ENCODE results near the gene ADGRL3.
"Not testable (repeated sequence)": the region's sequence is repeated elsewhere in the genome, so short reads cannot be mapped to it uniquely, and the experiment has no call there.

Gene ADGRL3

GRCh38 chr4:61336488-61336887 lies 136.4 kb downstream of the ADGRL3 start:
- in situ Hi-C loops (cut with MboI; ENCODE audit: low pct_unique_long_range_greater_than_20kb, low sequenced_read_pairs, unreplicated experiment): no loop called here
- TF ChIP-seq CTCF (IDR thresholded peaks at IDR 0.05; ENCODE audit: extremely low read depth, insufficient read depth, missing control alignments): no peak
- no peak for DNase-seq (ENCODE audit: low spot score)

GRCh38 chr4:61336916-61337315 lies 136.8 kb downstream of the ADGRL3 start:
- in situ Hi-C loops (cut with MboI; ENCODE audit: low pct_unique_long_range_greater_than_20kb, low sequenced_read_pairs, unreplicated experiment): no loop called here
- DNase-seq (ENCODE audit: low spot score): no peak
- no peak for TF ChIP-seq CTCF (IDR thresholded peaks at IDR 0.05; ENCODE audit: extremely low read depth, insufficient read depth, missing control alignments)

GRCh38 chr4:61342061-61342460 lies 141.9 kb downstream of the ADGRL3 start:
- no peak for TF ChIP-seq CTCF (IDR thresholded peaks at IDR 0.05; ENCODE audit: extremely low read depth, insufficient read depth, missing control alignments)
- DNase-seq (ENCODE audit: low spot score): no peak
- in situ Hi-C loops (cut with MboI; ENCODE audit: low pct_unique_long_range_greater_than_20kb, low sequenced_read_pairs, unreplicated experiment): no loop called here

- no peak for TF ChIP-seq CTCF (IDR thresholded peaks at IDR 0.05; ENCODE audit: extremely low read depth, insufficient read depth, missing control alignments)
- DNase-seq (ENCODE audit: low spot score): no peak
- in situ Hi-C loops (cut with MboI; ENCODE audit: low pct_unique_long_range_greater_than_20kb, low sequenced_read_pairs, unreplicated experiment): no loop called here
Observed at GRCh38 chr4:61350932-61351331, 150.8 kb downstream of the ADGRL3 start.

GRCh38 chr4:61356696-61357095 lies 156.6 kb downstream of the ADGRL3 start:
- TF ChIP-seq CTCF (IDR thresholded peaks at IDR 0.05; ENCODE audit: extremely low read depth, insufficient read depth, missing control alignments): no peak
- in situ Hi-C loops (cut with MboI; ENCODE audit: low pct_unique_long_range_greater_than_20kb, low sequenced_read_pairs, unreplicated experiment): no loop called here
- no peak for DNase-seq (ENCODE audit: low spot score)

- no peak for DNase-seq (ENCODE audit: low spot score)
- no peak for TF ChIP-seq CTCF (IDR thresholded peaks at IDR 0.05; ENCODE audit: extremely low read depth, insufficient read depth, missing control alignments)
- in situ Hi-C loops (cut with MboI; ENCODE audit: low pct_unique_long_range_greater_than_20kb, low sequenced_read_pairs, unreplicated experiment): no loop called here
Observed at GRCh38 chr4:61359301-61359700, 159.2 kb downstream of the ADGRL3 start.

- in situ Hi-C loops (cut with MboI; ENCODE audit: low pct_unique_long_range_greater_than_20kb, low sequenced_read_pairs, unreplicated experiment); DNase-seq (ENCODE audit: low spot score): not testable (repeated sequence)
Observed at GRCh38 chr4:61372817-61373216, 172.7 kb downstream of the ADGRL3 start.
